Endothelial cell of umbilical vein (primary cell): ENCODE results near the gene DDX23. TPM values are rescaled to one million over a fixed set of nuclear protein-coding genes. Genes with fewer than 3 reads are reported as not detected.
A peak's percentile ranks its signal among the peaks of the same experiment; 100 is the strongest.

Source experiments
- BruUV-seq: library from RNA; stranded (reverse); fragments of 400-500 nt; replicated peaks from 2 replicates; lab custom pipeline; 2021; lab: Mats Ljungman, UMichigan
- CTCF ChIA-PET: fragments of 300-600, 350-600 bp; sonication (Branson Sonifier 250); formaldehyde crosslinking; loops from one replicate; lab custom pipeline; 2021; ENCODE audit warnings: antibody characterized with exemption, inconsistent platforms; lab: Charles Lee
- POLR2A ChIA-PET: fragments of 300-600, 350-600 bp; sonication (Branson Sonifier 250); formaldehyde crosslinking; loops from one replicate; lab custom pipeline; 2021; ENCODE audit warnings: antibody characterized with exemption, inconsistent platforms; lab: Charles Lee
- DNase-seq: peaks from one replicate; pipeline ENCODE4 v3.0.0-alpha.2; 2011; ENCODE audit warnings: low read depth, low spot score
- FAIRE-seq: peaks from 2 replicates; lab custom pipeline; 2011; peaks lifted over from hg19 to GRCh38; lab: Jason Lieb, UNC
- H2AFZ ChIP-seq: 2 replicates; pipeline ENCODE4 v1.6.0; 2012; ENCODE audit warnings: low read depth, low read length, control low read depth, inconsistent platforms
- H3K27ac ChIP-seq: 2 replicates; pipeline ENCODE4 v1.5.1; 2011; ENCODE audit warnings: low read depth, mild to moderate bottlenecking, control low read depth, low read length, moderate library complexity; ENCODE audit not compliant: insufficient read depth
- H3K27me3 ChIP-seq, 2 experiments: 2 replicates each; pipeline versions ENCODE4 v1.6.0 to v1.6.1; 2011; ENCODE audit warnings: low read length in 2 of 2, mixed read lengths in 1 of 2; ENCODE audit not compliant: control insufficient read depth in 2 of 2, insufficient read depth in 2 of 2
- H3K36me3 ChIP-seq, 2 experiments: 2 replicates in 1 of 2; 3 replicates in 1 of 2; pipeline ENCODE4 v1.5.1; 2011; ENCODE audit warnings: low read length in 2 of 2, mild to moderate bottlenecking in 1 of 2, moderate library complexity in 1 of 2; ENCODE audit not compliant: control insufficient read depth in 2 of 2, insufficient read depth in 2 of 2; ENCODE audit errors: extremely low read depth in 1 of 2
- H3K4me1 ChIP-seq: 3 replicates; pipeline ENCODE4 v1.5.1; 2011; ENCODE audit warnings: mild to moderate bottlenecking, low read length; ENCODE audit not compliant: control insufficient read depth, insufficient read depth; ENCODE audit errors: extremely low read depth
- H3K4me2 ChIP-seq: 2 replicates; pipeline ENCODE4 v1.6.1; 2011; ENCODE audit warnings: low read length, control low read depth, mixed read lengths; ENCODE audit not compliant: insufficient read depth
- H3K4me3 ChIP-seq, 3 experiments: fragments of 200-600 bp in 1 of 3; sonication (generic), shearing (Covaris generic) in 1 of 3; replicated peaks in 1 of 3; 2 replicates each; pipeline ENCODE4 v1.5.1; 2011 to 2016; ENCODE audit warnings: control low read depth in 3 of 3, low read length in 3 of 3, mild to moderate bottlenecking in 2 of 3, inconsistent platforms in 1 of 3, low read depth in 1 of 3, moderate library complexity in 1 of 3; ENCODE audit not compliant: insufficient read depth in 1 of 3
- H3K79me2 ChIP-seq: 2 replicates; pipeline ENCODE4 v1.6.0; 2012; ENCODE audit warnings: low read length, inconsistent platforms; ENCODE audit not compliant: control insufficient read depth, insufficient read depth
- H3K9ac ChIP-seq: replicated peaks from 2 replicates; pipeline ENCODE3; 2011; ENCODE audit warnings: low read length, control low read depth; ENCODE audit not compliant: insufficient read depth; ENCODE audit errors: extremely low read depth
- H3K9me1 ChIP-seq: replicated peaks from 3 replicates; pipeline ENCODE4 v1.6.0; 2011; ENCODE audit warnings: mild to moderate bottlenecking, low read length; ENCODE audit not compliant: control insufficient read depth, insufficient read depth; ENCODE audit errors: extremely low read depth
- H3K9me3 ChIP-seq: replicated peaks from 2 replicates; pipeline ENCODE4 v1.5.1; 2012; ENCODE audit warnings: low read length, inconsistent platforms; ENCODE audit not compliant: control insufficient read depth, insufficient read depth
- H4K20me1 ChIP-seq: replicated peaks from 2 replicates; pipeline ENCODE3; 2011; ENCODE audit warnings: mild to moderate bottlenecking, low read length; ENCODE audit not compliant: control insufficient read depth, insufficient read depth; ENCODE audit errors: extremely low read depth
- POLR2AphosphoS5 ChIP-seq: IDR thresholded peaks from 2 replicates; pipeline ENCODE4 v1.6.1; 2012; ENCODE audit warnings: low read depth, mild to moderate bottlenecking, control low read depth, low read length, moderate library complexity; ENCODE audit not compliant: insufficient read depth
- dilution Hi-C: fragments of 300-500 bp; cut with MboI; formaldehyde crosslinking; loops from one replicate; pipeline ENCODE4 v1.15.0; 2019; ENCODE audit warnings: low sequenced_read_pairs; ENCODE audit not compliant: extremely low pct_ligation_motif_present
- intact Hi-C: fragments of 100-400 bp; cut with micrococcal nuclease; formaldehyde crosslinking; loops from one replicate; pipeline ENCODE4 v1.10.0; 2022
- polyA plus RNA-seq, 4 experiments: library from polyadenylated mRNA; depleted of rRNA in 3 of 4; stranded (reverse) in 3 of 4; unstranded in 1 of 4; fragments of >200 nt; gene quantifications; 2 replicates each; pipeline versions ENCODE4 v1.2.1 to v1.2.3, GENCODE V29; 2011 to 2012; ENCODE audit warnings: missing spikeins in 1 of 4
- total RNA-seq: library from RNA; stranded (reverse); gene quantifications from 2 replicates; pipeline ENCODE4 v1.2.3, GENCODE V29; 2021
- TF ChIP-seq, protein P1 (sequence below), 2 donors: IDR thresholded peaks; 1 replicate in 1 of 2; 2 replicates in 1 of 2; pipeline ENCODE4 v1.5.1; 2011; ENCODE audit warnings: low read length in 2 of 2, mild to moderate bottlenecking in 2 of 2, moderate library complexity in 2 of 2, control low read depth in 1 of 2, inconsistent platforms in 1 of 2, low read depth in 1 of 2; ENCODE audit not compliant: insufficient read depth in 1 of 2; ENCODE audit errors: extremely low read depth in 1 of 2

DDX23 gene
- total and polyA plus RNA-seq, 2 donors (not counting 3 experiments of a cell fraction or from before 2014, with no cell fraction given): 56.0 to 107 TPM

DNA sequence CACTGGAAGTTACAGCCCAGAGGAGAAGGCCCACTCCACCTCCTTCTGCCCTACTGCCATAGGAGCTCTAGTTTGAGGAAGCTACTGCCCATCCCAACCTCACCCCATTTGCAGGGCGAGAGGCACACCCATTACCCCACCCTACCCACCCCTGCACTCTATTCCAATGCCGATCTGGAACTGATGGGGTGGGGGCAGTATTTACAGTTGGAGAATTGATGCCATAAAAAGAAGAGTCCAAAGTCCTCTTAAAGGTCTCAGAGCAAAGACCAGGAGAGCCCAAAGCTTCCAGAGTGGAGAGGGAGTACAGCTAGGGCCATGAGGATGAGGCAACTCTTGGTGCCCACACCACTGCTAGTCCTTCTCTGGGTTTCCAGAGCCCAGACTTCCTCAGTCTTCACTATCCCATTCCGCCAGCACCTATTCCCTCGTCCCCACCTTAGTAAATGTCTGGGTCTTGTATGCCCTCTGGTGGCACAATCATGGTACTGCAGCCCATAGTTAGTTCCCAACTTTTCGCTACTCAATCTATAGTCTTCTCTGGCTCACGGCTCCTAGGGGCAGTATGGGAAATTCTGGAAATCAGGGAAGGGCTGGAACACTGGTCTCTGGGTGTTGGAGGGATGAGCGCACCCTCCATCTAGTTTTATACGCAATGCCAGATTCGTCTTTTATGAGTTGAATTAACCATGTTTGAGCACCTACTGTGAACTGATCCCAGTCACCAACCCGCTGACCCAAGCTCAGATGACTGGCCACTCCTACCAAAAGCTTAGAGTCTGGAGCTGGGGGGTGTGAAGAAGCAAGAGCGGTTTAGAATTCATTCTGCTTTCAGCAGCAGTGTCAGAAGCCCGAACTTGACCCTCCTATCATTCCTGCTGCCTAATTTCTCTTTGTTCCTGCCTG, 56.2 kb downstream of the DDX23 start:
- H3K4me3 ChIP-seq: no peak overlapping the region
- H3K4me1 ChIP-seq: no peaks in the 10 kb centered on the region
- H3K36me3 ChIP-seq: no peaks in the 10 kb centered on the region
- H3K27ac ChIP-seq: no peak overlapping the region
- CTCF ChIA-PET: interaction anchor here (0.6 to 16.5 kb wide), 13 partner anchors 11 to 253 kb away, joined by 3 to 606 read pairs (median 3); no protein-coding TSS in a partner anchor
- TF ChIP-seq POLR2AphosphoS5: no peak
- TF ChIP-seq, protein P1, sequence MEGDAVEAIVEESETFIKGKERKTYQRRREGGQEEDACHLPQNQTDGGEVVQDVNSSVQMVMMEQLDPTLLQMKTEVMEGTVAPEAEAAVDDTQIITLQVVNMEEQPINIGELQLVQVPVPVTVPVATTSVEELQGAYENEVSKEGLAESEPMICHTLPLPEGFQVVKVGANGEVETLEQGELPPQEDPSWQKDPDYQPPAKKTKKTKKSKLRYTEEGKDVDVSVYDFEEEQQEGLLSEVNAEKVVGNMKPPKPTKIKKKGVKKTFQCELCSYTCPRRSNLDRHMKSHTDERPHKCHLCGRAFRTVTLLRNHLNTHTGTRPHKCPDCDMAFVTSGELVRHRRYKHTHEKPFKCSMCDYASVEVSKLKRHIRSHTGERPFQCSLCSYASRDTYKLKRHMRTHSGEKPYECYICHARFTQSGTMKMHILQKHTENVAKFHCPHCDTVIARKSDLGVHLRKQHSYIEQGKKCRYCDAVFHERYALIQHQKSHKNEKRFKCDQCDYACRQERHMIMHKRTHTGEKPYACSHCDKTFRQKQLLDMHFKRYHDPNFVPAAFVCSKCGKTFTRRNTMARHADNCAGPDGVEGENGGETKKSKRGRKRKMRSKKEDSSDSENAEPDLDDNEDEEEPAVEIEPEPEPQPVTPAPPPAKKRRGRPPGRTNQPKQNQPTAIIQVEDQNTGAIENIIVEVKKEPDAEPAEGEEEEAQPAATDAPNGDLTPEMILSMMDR (IDR thresholded peaks at IDR 0.05; ENCODE audit: extremely low read depth in 1 of 2, insufficient read depth in 1 of 2, low read depth in 1 of 2, low read length in 2 of 2): peak; percentile 84 to 89
- POLR2A ChIA-PET: interaction anchor here (0.9 kb wide), 1 partner anchor 42 kb away, joined by 4 read pairs; no protein-coding TSS in a partner anchor
- FAIRE-seq: peak; percentile 98
- no peaks in the 10 kb centered on the region for H3K9me1 ChIP-seq
- intact Hi-C loops: loop anchor here (1.0 to 2.0 kb wide), 4 partner anchors 15 to 254 kb away; no protein-coding TSS in a partner anchor
- peaks cover 0 to 1% of the 10 kb centered on the region in 2 experiments for H3K27me3 ChIP-seq
- peak overlapping the region; percentile 67 for H2AFZ ChIP-seq
- DNase-seq: peak; percentile 84
- BruUV-seq: no TSS peak
- H3K4me2 ChIP-seq: no peak overlapping the region
- no peaks in the 10 kb centered on the region for H3K9me3 ChIP-seq
- dilution Hi-C loops: no loop called here
- no peaks in the 10 kb centered on the region for H3K79me2 ChIP-seq
- H4K20me1 ChIP-seq: no peaks in the 10 kb centered on the region
- no peak overlapping the region for H3K9ac ChIP-seq
